ENCODE results near the gene ASPDH. TPM values are rescaled to one million over a fixed set of nuclear protein-coding genes. Genes with fewer than 3 reads are reported as not detected.

Gene ASPDH
- not detected in 2 replicates for total RNA-seq

GRCh38 chr19:50513746-50514345 lies at the start of gene ASPDH:
Gene ASPDH, minus strand, starts transcription at chr19:50513913. Its CDS starts 90 bp downstream, at chr19:50513823.
- no peak for DNase-seq

- no peak for DNase-seq
Measured at GRCh38 chr19:50562996-50563395, 49.3 kb upstream of the ASPDH start.

DNA sequence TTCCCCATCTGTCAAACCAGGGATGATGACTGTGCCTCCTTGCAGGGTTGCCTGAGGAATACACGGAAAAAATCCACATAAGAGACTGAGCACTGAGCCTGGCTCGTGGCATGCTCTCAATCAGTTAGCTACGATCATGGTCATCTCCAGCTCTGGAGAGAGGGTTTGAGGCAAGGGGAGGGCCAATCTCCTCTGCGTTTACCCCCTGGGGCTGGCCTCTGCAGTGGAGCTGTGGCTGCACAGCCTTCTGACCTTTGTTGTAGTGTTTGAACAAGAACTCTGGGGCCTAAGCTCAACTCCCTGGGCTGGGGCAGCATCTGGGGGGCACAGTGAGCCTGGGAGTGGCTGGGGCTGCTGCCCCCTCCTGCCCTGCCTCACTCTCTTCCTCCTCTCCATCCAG lies 48.6 kb upstream of the ASPDH start:
- DNase-seq, result no peak

- DNase-seq, result no peak
Measured at GRCh38 chr19:50559636-50560035, 45.9 kb upstream of the ASPDH start.

GRCh38 chr19:50558449-50558848 lies 44.7 kb upstream of the ASPDH start:
- no peak for DNase-seq

- no peak for DNase-seq
Measured at GRCh38 chr19:50558039-50558438, 44.3 kb upstream of the ASPDH start.

- no peak for DNase-seq
Measured at GRCh38 chr19:50557009-50557613, 43.4 kb upstream of the ASPDH start.

- peak; percentile 79 for DNase-seq
Measured at GRCh38 chr19:50556282-50557008, 42.7 kb upstream of the ASPDH start.

DNA sequence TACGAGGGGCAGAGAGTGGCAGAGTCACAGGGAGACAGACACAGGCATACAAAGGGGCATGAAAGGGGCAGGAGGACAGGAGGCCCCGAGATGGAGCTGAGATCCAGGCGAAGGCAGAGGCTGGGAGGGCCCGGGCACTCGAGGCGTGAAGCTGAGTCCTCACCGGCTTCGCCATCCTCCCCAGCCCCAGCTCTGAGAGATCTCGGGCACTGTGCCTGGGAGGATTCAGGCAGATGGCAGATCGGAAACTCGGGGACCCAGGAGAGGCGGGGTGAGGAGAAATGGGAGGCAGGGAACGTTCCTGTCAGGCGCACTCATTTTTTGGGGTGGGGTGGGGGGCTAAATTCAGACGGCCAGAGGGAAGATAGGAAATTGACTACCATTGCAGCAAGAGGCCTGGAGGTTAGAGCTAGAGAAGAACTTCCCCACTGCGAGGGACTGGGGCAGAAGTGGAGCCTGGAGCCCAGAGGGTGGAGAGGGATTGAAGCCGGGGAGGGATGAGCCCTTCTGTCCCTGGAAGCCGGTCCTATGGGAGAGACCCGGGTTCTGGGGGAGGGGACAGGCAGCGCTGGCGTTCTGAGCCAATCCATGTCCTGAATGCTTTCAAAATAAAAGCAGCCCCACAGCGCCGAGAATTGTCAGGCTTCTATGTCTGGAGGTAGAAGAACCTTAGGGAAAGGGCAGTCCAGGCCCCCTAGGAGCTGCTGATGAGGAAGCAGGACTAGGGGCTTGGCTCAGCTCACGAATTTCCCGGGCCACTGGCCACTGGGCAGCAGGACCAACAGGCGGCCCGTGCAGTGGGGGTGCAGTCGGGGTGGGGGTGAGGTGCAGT lies 42.0 kb upstream of the ASPDH start:
- DNase-seq, result no peak

DNA sequence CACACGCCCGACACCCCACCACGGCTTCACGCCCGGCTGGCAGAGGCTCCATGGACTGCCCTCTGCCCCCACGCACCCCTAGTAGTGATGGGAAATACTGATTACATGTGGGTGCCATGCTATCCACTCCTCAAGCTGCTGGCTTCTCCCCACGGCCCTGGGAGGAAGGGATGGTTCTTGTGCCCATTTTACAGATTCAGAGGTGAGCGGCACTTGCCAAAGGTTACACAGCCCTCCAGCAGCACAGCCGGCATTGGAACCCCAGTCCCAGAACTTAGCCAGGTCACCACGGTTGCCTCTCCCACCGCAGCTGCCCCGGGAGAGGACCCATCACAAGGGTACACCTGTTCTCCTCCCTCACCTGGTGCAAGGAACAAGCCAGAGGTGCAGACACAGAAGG lies 41.3 kb upstream of the ASPDH start:
- DNase-seq, result no peak

GRCh38 chr19:50554212-50554611 lies 40.5 kb upstream of the ASPDH start:
- no peak for DNase-seq

DNA sequence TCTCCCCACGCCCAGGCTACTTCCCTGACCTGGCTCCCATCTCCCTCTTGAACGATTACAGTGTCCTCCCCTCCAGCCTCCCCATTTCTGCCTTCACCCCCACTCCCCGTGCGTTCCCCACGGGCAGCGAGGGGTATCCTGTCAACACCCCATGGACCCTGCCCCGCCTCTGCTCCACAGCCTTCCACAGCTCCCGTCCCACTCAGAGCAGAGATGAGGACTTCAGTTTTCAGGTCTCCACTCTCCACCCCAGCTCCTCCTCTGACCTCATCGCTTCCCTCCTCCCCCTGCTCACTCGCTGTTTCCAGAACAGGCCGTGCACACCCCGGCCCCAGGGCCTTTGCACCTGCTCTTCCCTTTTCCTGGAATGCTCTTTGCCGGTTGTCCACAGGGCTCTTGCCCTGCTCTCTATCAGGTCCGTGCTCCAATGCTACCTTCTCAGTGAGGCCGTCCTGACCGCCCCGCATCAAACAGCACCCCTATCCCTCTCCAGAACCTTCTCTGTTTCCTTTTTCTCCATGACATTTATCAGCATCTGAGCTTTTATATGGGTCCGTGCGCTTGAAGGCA lies 39.5 kb upstream of the ASPDH start:
- no peak for DNase-seq

- DNase-seq, result no peak
Measured at GRCh38 chr19:50552540-50552939, 38.8 kb upstream of the ASPDH start.

- no peak for DNase-seq
Measured at GRCh38 chr19:50551715-50552187, 38.0 kb upstream of the ASPDH start.

DNA sequence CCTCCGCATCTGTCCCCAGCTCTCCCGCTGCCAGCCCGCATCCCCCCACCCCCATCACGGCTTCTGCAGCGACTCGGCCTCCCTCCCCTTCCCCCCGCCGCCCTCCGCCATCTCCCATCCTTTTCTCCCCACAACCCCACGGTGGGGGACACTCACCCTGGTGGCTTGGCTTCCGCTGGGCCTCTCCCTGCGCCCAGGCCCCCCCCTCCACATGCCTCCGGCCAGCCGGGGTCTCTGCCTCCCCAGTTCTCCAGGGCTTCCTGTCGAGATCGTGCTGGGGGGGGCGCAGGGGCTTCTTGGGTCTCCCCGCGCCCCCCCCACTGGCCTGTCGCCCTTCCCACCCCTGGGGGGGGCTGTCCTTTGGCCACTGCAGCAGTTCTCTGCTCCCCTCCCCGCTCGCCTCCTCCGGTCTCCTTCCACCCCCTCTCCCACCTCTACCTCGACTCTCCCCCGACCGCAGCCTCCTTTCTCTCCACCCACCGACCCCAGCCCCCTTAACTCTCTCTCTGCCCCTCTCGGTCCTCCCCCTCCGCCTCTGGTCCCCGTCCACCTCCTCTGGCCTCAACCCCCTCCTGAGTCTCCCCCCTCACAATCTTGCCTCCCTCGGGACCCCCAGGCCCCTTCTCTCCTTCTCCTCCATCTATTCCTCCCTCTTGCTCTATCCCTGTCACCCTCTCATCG lies 37.5 kb upstream of the ASPDH start:
- DNase-seq, result no peak

- no peak for DNase-seq
Measured at GRCh38 chr19:50550594-50550966, 36.9 kb upstream of the ASPDH start.

- peak; percentile 32 for DNase-seq
Measured at GRCh38 chr19:50549927-50550593, 36.3 kb upstream of the ASPDH start.

- no peak for DNase-seq
Measured at GRCh38 chr19:50549059-50549926, 35.6 kb upstream of the ASPDH start.

GRCh38 chr19:50548191-50549058 lies 34.7 kb upstream of the ASPDH start:
- DNase-seq, result no peak

All from dermis blood vessel endothelial cell (primary cell).